Measurements from ENCODE around the gene CNTLN.
"Not testable (repeated sequence)": the region's sequence is repeated elsewhere in the genome, so short reads cannot be mapped to it uniquely, and the experiment has no call there.

The CNTLN gene

GRCh38 chr9:17269799-17270198 lies 135.0 kb downstream of the CNTLN start:
- TF ChIP-seq CTCF (IDR thresholded peaks at IDR 0.05; ENCODE audit: low read depth, low read length): no peak

GRCh38 chr9:17272536-17272935 lies 137.7 kb downstream of the CNTLN start:
- no peak overlapping the region for H3K4me3 ChIP-seq (ENCODE audit: low read depth, low read length)
- no peak for TF ChIP-seq CTCF (IDR thresholded peaks at IDR 0.05; ENCODE audit: low read depth, low read length)

More at GRCh38 chr9:17269799-17270198, 135.0 kb downstream of the CNTLN start:
- H3K4me3 ChIP-seq (ENCODE audit: low read depth, low read length): no peak overlapping the region

- H3K4me3 ChIP-seq (ENCODE audit: low read depth, low read length): no peak overlapping the region
- TF ChIP-seq CTCF (IDR thresholded peaks at IDR 0.05; ENCODE audit: low read depth, low read length): no peak
These were observed 145.6 kb downstream of the CNTLN start for GRCh38 chr9:17280350-17281012.

- not testable (repeated sequence) for H3K4me3 ChIP-seq (ENCODE audit: low read depth, low read length)
These were observed 155.8 kb downstream of the CNTLN start for GRCh38 chr9:17290673-17291072.

GRCh38 chr9:17291766-17292165 lies 156.9 kb downstream of the CNTLN start:
- H3K4me3 ChIP-seq (ENCODE audit: low read depth, low read length): no peak overlapping the region
- no peak for TF ChIP-seq CTCF (IDR thresholded peaks at IDR 0.05; ENCODE audit: low read depth, low read length)

GRCh38 chr9:17293685-17294084 lies 158.8 kb downstream of the CNTLN start:
- TF ChIP-seq CTCF (IDR thresholded peaks at IDR 0.05; ENCODE audit: low read depth, low read length): no peak
- H3K4me3 ChIP-seq (ENCODE audit: low read depth, low read length): no peak overlapping the region

GRCh38 chr9:17294822-17295624 lies 160.2 kb downstream of the CNTLN start:
- TF ChIP-seq CTCF (IDR thresholded peaks at IDR 0.05; ENCODE audit: low read depth, low read length): no peak
- no peak overlapping the region for H3K4me3 ChIP-seq (ENCODE audit: low read depth, low read length)

All from WI38 (cell line).